ENCODE measurements around the gene XYLB. TPM values are rescaled to one million over a fixed set of nuclear protein-coding genes. Genes with fewer than 3 reads are reported as not detected.

The XYLB gene
- total and polyA plus RNA-seq, 2 of the 13 experiments (the other 11 are each of a cell fraction or from before 2014, with no cell fraction given), result 25.9 to 30.0 TPM

GRCh38 chr3:38314764-38315487, 31.7 kb upstream of the XYLB start:
- H3K79me2 ChIP-seq (ENCODE audit: insufficient read depth, low read length), result no peaks in the 10 kb centered on the region
- ATAC-seq (no peak), DNase-seq (ENCODE audit: low spot score) (no peak), FAIRE-seq (no peak)
- no peak overlapping the region for H3K27ac ChIP-seq (ENCODE audit: extremely low read length, insufficient read depth, low read length)
- no peaks in the 10 kb centered on the region for H4K20me1 ChIP-seq (ENCODE audit: insufficient read depth, low read length)
- POLR2A ChIA-PET, result no interaction called here
- intact Hi-C loops (cut with micrococcal nuclease; ENCODE audit: unreplicated experiment), result no loop called here
- no peak overlapping the region for H2AFZ ChIP-seq (ENCODE audit: low read length)
- peaks cover 9 to 55% of the 10 kb centered on the region in 2 experiments; a peak in 4 of 5 replicates for H3K27me3 ChIP-seq (ENCODE audit: control insufficient read depth in 1 of 2, insufficient read depth in 2 of 2, low read length in 2 of 2)
- 6% methylated on average over 2 of the region's 5 CpGs for WGBS (ENCODE audit: low lambda C conversion rate)
- TF ChIP-seq RXRA (CRISPR knock-in tag; IDR thresholded peaks at IDR 0.05) (no peak), ZNF768 (CRISPR knock-in tag; IDR thresholded peaks at IDR 0.05) (0 out of 2 replicates have a peak, but pooled peaks have one; percentile 7), PRDM15 (CRISPR knock-in tag; IDR thresholded peaks at IDR 0.05) (peak; percentile 58; the same call in 1 of the 2 replicates), PTBP1 (IDR thresholded peaks at IDR 0.05; ENCODE audit: low read depth, low read length, poor library complexity, severe bottlenecking) (no peak)
- in situ Hi-C loops (cut with HindIII; ENCODE audit: extremely low pct_ligation_motif_present, low pct_unique_long_range_greater_than_20kb), result no loop called here
- H3K4me2 ChIP-seq (ENCODE audit: low read depth, low read length), result no peak overlapping the region
- no peaks in the 10 kb centered on the region for H3K9me3 ChIP-seq (ENCODE audit: low read length)
- no peaks in the 10 kb centered on the region for H3K36me3 ChIP-seq (replicated peaks in 1 of 2; ENCODE audit: control insufficient read depth in 1 of 2, insufficient read depth in 2 of 2, low read length in 2 of 2)
- no peak overlapping the region for H3K9ac ChIP-seq (ENCODE audit: insufficient read depth, low read depth, low read length)
- BruUV-seq (replicated peaks), result no TSS peak
- CTCF ChIA-PET (ENCODE audit: low intra/inter-chr PET ratio, low total read pairs), result no interaction called here
- H3K4me1 ChIP-seq (ENCODE audit: insufficient read depth, low read length), result no peaks in the 10 kb centered on the region
- H3K4me3 ChIP-seq (replicated peaks in 1 of 3; ENCODE audit: insufficient read depth in 1 of 3, low read depth in 2 of 3, low read length in 3 of 3), result no peak overlapping the region

All from HepG2 (cell line).